A673 (cell line): ENCODE results near the gene SYT14.

ENCODE experiments used
- EZH2 ChIP-seq: fragments of 200-600 bp; sonication (generic); IDR thresholded peaks from 2 replicates; pipeline ENCODE4 v1.6.1; 2017; ENCODE audit warnings: borderline replicate concordance, low read depth, mild to moderate bottlenecking, mixed read lengths, antibody characterized with exemption, low read length; ENCODE audit not compliant: poor library complexity, severe bottlenecking
- TF ChIP-seq, protein P1 (sequence below): fragments of 300-800, 200-600 bp; sonication (generic); conservative IDR thresholded peaks from 2 replicates; pipeline ENCODE4 v1.5.1; 2017; ENCODE audit warnings: low read depth, mild to moderate bottlenecking, antibody characterized with exemption, low read length, moderate library complexity, mixed read lengths

DNA sequence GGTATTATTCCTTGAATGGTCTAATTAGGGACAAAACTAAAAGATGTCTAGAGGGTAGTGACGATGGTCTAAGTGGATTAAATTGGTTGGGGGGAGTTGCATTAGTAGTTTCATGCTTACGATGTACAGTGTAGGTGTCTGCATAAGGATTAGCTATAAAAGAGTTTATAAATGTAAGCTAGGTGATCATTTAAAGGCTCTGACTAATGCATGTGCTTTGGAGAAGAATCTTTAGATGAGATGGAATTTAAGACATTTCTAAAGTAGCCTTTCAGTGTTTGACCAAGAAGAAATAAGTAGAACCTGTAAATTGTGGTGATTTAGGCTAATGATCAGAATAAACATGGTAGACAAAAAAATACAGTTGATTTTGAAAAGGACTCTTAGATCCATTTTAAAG lies 7.4 kb downstream of the SYT14 start:
- TF ChIP-seq, protein P1, sequence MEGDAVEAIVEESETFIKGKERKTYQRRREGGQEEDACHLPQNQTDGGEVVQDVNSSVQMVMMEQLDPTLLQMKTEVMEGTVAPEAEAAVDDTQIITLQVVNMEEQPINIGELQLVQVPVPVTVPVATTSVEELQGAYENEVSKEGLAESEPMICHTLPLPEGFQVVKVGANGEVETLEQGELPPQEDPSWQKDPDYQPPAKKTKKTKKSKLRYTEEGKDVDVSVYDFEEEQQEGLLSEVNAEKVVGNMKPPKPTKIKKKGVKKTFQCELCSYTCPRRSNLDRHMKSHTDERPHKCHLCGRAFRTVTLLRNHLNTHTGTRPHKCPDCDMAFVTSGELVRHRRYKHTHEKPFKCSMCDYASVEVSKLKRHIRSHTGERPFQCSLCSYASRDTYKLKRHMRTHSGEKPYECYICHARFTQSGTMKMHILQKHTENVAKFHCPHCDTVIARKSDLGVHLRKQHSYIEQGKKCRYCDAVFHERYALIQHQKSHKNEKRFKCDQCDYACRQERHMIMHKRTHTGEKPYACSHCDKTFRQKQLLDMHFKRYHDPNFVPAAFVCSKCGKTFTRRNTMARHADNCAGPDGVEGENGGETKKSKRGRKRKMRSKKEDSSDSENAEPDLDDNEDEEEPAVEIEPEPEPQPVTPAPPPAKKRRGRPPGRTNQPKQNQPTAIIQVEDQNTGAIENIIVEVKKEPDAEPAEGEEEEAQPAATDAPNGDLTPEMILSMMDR: no peak
- no peak for TF ChIP-seq EZH2
